Stomach smooth muscle (tissue), 2 donors: ENCODE results near the gene TRAPPC6A.

Source experiments
- H3K27ac ChIP-seq: one replicate; pipeline ENCODE4 v1.7.0; 2013; ENCODE audit warnings: mild to moderate bottlenecking, low read length, inconsistent platforms
- H3K27me3 ChIP-seq, 2 donors: one replicate each; pipeline ENCODE4 v1.7.0; 2013; ENCODE audit warnings: low read length in 2 of 2; ENCODE audit not compliant: insufficient read depth in 2 of 2, control insufficient read depth in 1 of 2
- H3K36me3 ChIP-seq, 2 donors: one replicate each; pipeline ENCODE4 v1.7.0; 2013; ENCODE audit warnings: low read length in 2 of 2; ENCODE audit not compliant: control insufficient read depth in 2 of 2, insufficient read depth in 2 of 2
- H3K4me1 ChIP-seq: one replicate; pipeline ENCODE4 v1.7.0; 2013; ENCODE audit warnings: low read length; ENCODE audit not compliant: control insufficient read depth, insufficient read depth
- H3K4me3 ChIP-seq, 2 donors: one replicate each; pipeline ENCODE4 v1.7.0; 2013; ENCODE audit warnings: low read length in 2 of 2
- H3K9ac ChIP-seq, 2 donors: one replicate each; pipeline ENCODE4 v1.7.0; 2013; ENCODE audit warnings: low read length in 2 of 2, mild to moderate bottlenecking in 1 of 2
- H3K9me3 ChIP-seq, 2 donors: one replicate each; pipeline ENCODE4 v1.7.0; 2013; ENCODE audit warnings: low read length in 2 of 2; ENCODE audit not compliant: control insufficient read depth in 2 of 2
- donor health status: healthy.
- donor health status: Pancreatic carcinoma.

The TRAPPC6A gene

DNA sequence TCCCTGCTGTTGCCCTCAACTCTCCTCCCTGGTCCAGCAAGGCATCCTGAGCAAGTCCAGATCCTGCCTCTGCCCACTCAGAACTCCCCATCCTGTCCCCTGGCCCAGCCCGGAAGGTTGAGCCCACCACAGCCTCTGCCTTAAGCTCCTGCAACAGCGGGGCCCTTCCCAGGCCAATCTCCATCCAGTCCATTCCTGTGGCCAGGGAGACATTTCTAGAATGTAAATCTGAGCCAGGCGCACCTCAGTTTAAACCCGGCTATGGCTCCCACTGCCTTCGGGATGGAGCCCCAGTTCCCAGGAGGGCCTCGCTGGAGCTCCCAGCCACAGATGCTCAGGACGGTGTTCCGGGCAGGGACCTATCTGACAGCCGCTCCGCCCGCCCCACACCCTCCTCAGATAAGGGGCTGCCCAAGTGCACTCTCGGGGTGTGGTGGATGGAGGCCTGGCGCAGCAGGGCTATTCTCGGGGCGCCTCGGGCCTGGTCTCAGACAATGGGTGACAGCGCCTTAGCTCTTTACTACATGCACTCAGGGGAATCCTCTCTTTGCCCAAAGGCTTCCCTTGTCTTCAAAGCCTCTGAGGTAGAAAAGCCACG lies 5.3 kb downstream of the TRAPPC6A start:
- no peaks in the 10 kb centered on the region for H3K27me3 ChIP-seq
- H3K9me3 ChIP-seq = no peaks in the 10 kb centered on the region
- H3K9ac ChIP-seq = no peak overlapping the region
- H3K4me3 ChIP-seq = no peak overlapping the region
- peaks cover 8% of the 10 kb centered on the region for H3K4me1 ChIP-seq
- H3K36me3 ChIP-seq = no peaks in the 10 kb centered on the region
- H3K27ac ChIP-seq = no peak overlapping the region

DNA sequence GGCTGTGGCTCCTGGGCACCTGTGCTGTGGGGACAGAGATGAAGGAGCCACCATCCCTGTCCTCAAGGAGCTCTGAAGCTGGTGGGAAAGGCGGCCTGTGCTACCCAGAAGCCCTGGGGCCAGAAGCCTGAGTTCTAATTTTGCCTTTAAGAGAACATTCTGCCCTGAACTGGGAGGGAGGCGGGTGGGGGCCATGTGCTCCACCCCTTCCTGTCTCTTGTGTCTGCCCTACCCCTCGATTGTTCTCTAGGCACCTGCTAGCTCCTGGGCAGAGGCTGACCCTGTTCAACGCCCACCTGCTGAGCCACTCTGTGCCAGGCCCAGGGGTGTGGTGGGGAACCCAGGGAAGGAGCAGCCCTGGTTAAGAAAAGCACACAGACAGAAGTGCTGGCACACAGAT lies 5.9 kb downstream of the TRAPPC6A start:
- Histone ChIP-seq H3K27ac (no peak overlapping the region), H3K9ac (no peak overlapping the region), H3K36me3 (no peaks in the 10 kb centered on the region), H3K27me3 (no peaks in the 10 kb centered on the region), H3K4me1 (peaks cover 2% of the 10 kb centered on the region), H3K4me3 (no peak overlapping the region), H3K9me3 (no peaks in the 10 kb centered on the region)

DNA sequence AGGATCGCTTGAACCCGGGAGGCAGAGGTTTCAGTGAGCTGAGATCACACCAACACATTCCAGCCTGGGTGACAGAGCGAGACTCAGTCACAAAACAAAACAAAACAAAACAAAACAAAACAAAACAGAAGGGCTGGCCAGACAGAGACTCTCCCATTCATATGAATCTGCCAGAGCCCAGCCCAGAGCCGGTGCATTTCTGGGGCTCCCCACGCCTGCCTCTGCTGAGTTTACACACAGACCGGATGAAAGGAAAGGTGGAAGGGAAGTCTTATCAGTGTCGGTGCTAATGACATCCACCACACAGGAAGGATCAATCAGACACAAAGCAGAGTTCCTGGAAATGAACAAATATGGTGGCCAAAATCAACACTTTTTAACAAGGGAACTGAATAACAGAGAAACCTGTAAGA lies 6.8 kb downstream of the TRAPPC6A start:
- no peak overlapping the region for H3K4me3 ChIP-seq
- no peak overlapping the region for H3K27ac ChIP-seq
- H3K27me3 ChIP-seq = no peaks in the 10 kb centered on the region
- no peak overlapping the region for H3K9ac ChIP-seq
- no peaks in the 10 kb centered on the region for H3K36me3 ChIP-seq
- H3K9me3 ChIP-seq = no peaks in the 10 kb centered on the region
- no peaks in the 10 kb centered on the region for H3K4me1 ChIP-seq

DNA sequence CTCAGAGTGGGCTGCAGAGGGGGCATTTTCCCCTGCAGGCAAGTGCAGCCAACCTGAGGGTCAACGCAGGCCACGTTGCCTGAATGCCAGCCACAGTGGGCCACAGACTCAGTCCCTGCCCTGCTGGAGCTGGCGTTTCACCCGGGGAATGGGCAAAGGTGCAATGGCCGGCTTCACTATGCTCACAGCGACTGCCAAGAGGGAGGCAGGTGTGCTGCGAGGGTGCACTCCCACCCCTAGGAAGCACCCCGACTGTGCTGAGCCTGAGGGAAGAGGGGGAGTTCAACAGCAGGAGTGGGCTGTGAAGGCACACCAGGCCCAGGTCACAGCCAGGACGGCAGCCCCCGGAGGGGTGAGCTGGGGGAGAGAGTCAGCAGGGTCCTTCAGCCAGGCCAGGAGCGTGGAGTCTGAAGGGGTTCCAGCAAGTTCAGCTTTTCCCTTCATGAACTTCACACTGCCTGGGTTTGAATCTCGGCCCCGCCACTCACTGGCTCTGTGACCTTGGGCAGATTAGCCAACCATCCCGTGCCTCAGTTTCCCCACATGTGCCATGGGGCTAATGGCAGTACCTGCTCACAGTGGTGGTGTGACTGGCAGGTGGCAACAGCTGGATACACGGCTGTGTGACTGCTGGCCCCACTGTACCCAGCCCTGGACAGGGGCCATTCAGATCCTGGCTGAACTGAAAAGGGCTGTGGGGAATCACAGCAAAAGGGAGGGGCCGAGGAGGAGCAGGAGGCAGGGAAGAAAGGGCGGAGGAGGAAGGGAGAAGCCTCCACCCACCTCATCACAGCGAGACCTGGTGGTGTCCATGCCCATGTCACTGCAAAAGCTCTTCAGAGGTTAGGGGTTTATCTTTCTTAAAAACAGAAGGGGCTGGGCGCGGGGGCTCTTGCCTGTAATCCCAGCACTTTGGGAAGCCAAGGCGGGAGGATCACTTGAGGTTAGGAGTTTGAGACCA lies 7.6 kb downstream of the TRAPPC6A start:
- Histone ChIP-seq H3K27ac (no peak overlapping the region), H3K9ac (no peak overlapping the region), H3K4me1 (no peaks in the 10 kb centered on the region), H3K9me3 (no peaks in the 10 kb centered on the region), H3K27me3 (no peaks in the 10 kb centered on the region), H3K36me3 (no peaks in the 10 kb centered on the region), H3K4me3 (no peak overlapping the region)

DNA sequence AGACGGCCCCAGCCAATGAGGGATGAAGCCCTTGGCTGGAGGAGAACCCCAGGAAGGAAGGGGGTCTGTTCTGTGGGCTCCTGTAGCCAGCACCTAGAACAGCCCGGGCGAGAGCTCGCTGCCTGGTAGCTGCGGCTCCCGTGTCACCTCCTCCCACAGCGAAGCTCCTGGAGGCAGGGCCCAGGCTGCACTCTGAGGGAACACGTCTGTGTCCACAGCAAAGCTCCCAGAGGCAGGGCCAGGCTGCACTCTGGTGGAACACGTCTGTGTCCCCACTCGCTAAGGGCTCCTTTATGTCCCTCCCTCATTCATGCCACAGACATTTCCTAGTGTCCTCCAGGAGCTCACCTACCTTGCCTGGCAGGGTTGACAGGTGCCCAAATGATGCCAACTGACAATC lies 8.4 kb downstream of the TRAPPC6A start:
- Histone ChIP-seq H3K27me3 (no peaks in the 10 kb centered on the region), H3K36me3 (no peaks in the 10 kb centered on the region), H3K9ac (no peak overlapping the region), H3K4me1 (no peaks in the 10 kb centered on the region), H3K9me3 (no peaks in the 10 kb centered on the region), H3K4me3 (no peak overlapping the region), H3K27ac (no peak overlapping the region)

DNA sequence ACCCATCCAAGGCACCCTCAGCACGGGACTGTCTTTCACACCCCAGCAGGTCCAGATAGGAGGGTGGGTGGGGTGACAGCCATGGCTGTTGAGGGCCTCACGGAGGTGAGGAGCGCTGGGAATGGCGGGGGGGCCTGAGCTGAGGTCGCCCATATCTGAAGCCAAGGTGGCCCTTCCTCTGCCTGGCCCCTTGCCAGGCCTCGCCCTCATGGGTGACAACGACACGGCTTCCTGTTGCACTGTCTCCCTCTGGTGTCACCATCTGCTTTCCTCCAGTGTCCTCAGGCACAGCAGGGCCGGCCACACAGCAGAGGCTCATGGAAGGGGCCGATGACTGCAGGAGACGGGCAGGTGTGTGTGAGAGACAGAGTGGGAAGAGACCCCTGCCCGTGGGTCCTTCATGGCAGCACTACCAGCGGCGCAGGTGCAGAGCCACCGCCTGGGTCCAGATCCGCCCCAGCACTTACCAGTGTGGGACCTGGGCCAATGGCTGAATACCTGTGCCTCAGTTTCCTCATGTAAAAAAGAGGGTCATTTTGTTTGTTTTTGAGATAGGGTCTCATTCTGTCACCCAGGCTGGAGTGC lies 9.2 kb downstream of the TRAPPC6A start:
- H3K27ac ChIP-seq = no peak overlapping the region
- no peak overlapping the region for H3K9ac ChIP-seq

DNA sequence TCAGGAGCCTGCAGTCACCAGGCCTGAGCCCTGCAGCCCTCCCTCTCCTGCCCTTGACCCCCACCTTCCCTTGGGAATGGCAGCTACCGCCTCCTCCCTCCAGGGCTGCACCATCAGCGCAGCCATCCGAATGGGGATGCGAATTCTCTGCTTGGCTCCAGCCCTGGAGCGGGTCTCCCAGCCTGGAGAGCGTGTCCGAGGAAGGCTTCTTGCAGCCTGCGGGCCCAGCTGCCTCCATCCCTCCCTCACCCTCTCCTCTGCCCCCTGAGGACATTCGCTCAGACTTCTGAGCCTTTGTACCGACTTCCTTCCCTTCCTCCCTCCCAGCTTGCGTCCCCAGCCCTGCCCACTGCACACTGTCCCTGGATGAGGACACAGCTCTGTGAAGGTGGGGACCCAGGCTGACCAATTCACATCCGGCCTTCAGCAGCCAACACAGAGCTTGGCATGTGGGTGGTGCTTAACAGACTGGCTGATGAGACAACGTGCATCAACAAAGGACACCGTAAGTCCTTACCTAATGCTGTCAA lies 11.2 kb downstream of the TRAPPC6A start:
- no peak overlapping the region for H3K9ac ChIP-seq
- H3K4me3 ChIP-seq = no peak overlapping the region
- no peaks in the 10 kb centered on the region for H3K36me3 ChIP-seq

More for the DNA sequence above, 9.2 kb downstream of the TRAPPC6A start:
- Histone ChIP-seq H3K36me3 (no peaks in the 10 kb centered on the region), H3K4me3 (no peak overlapping the region), H3K9me3 (no peaks in the 10 kb centered on the region), H3K4me1 (peaks cover 3% of the 10 kb centered on the region), H3K27me3 (no peaks in the 10 kb centered on the region)

DNA sequence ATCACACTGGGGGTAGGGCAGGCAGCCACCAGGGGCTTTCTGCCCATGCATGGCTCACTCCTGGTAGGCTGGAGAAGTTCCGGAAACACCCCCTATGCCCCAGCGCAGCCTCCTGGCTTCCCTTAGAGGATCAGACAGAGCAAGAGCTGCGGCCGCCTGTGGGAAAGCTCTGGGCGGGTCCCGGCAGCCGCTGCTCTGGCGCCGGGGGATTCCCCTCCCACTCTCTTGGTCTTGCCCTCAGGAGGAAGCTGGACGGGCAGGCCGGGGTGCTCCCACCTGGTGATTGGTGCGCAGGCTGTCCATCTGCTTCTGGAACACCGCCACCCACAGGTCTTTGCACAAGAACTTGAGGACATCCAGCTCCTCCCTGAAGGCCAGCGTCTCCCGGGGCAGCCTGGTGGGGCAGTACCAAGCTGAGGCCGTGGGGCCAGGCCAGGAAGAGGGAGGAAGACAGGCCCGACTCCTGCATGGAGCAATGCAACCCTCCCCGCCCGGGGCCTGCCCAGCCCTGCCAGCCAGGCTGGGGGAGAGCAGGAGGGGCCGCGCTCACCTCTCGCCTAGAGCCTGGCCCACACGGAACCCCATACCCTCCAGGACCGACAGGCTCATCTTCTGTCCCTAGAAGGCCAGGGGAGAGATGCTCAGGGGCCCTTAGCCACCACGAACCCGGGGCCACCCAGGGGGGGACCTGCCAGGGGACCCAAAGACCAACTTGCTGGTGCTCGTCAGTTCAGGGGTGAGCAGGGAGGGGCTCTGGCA lies 13.3 kb downstream of the TRAPPC6A start:
- H3K4me3 ChIP-seq = no peak overlapping the region
- no peak overlapping the region for H3K27ac ChIP-seq
- no peak overlapping the region for H3K9ac ChIP-seq
- H3K9me3 ChIP-seq = no peaks in the 10 kb centered on the region
- peaks cover 17 to 19% of the 10 kb centered on the region in 2 donors for H3K27me3 ChIP-seq
- peaks cover 3% of the 10 kb centered on the region for H3K4me1 ChIP-seq
- H3K36me3 ChIP-seq = no peaks in the 10 kb centered on the region

More for the DNA sequence above, 11.2 kb downstream of the TRAPPC6A start:
- H3K27ac ChIP-seq = no peak overlapping the region
- peaks cover 0 to 8% of the 10 kb centered on the region in 2 donors for H3K27me3 ChIP-seq
- H3K9me3 ChIP-seq = no peaks in the 10 kb centered on the region
- peaks cover 3% of the 10 kb centered on the region for H3K4me1 ChIP-seq

DNA sequence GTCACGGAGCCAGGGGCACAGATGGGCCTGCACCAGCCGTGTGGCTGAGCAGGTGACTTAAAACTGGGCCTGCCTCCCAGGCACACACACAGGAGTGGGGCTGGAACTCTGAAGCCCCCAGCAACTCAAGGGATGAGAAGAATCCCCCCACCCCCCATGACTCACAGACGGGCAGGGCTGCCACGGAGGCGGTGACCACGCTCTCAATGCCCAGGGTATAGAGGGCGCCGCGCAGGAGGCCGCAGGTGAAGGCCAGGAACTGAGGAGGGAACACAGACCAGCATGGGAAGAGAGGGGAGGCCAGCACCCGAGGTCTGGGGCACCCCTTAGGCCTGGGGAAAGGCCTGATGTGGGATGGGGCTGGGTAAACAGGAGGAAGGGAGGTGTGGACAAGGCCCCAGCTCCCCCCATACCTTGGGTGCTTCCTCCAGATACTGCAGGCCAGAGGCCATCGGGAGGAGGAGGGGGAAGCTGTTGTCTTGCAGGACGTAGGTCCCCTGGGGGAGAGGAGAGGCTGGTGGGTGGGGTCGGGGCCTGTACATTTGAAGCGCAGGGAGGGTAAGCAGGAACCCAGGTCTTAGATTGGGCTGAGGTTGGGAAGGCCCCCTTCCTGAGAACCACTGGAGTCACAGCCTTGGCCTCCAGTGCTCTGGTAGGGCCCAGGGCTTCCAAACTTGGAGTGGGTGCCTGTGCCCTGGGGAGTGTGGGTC lies 14.1 kb downstream of the TRAPPC6A start:
- Histone ChIP-seq H3K4me3 (no peak overlapping the region), H3K4me1 (peaks cover 3% of the 10 kb centered on the region), H3K9me3 (no peaks in the 10 kb centered on the region), H3K36me3 (no peaks in the 10 kb centered on the region), H3K27me3 (peaks cover 22% of the 10 kb centered on the region in 2 donors), H3K9ac (no peak overlapping the region), H3K27ac (no peak overlapping the region)

DNA sequence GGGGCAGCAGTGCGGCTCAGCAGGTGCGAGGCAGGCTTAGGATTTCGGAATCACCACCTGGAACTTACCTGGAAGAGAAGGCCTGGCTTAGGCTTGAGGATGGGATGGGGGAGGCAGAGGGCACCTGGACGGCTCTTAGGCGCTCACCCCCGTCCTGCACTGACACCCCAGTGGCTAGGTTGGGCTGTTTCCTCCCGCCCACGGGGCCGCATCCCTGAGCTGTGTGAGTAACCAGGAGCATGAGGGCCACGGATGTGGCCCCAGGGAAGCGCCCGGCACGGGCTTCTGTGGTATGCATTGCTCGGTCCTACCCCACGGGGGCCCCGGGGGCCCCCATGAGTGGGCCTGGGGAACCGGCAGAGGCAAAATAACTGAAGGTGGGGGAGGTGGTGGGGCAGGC lies 14.9 kb downstream of the TRAPPC6A start:
- H3K27ac ChIP-seq = no peak overlapping the region
- no peaks in the 10 kb centered on the region for H3K36me3 ChIP-seq
- H3K4me3 ChIP-seq = no peak overlapping the region
- no peak overlapping the region for H3K9ac ChIP-seq
- H3K4me1 ChIP-seq = peaks cover 3% of the 10 kb centered on the region
- peaks cover 26% of the 10 kb centered on the region in 2 donors for H3K27me3 ChIP-seq
- no peaks in the 10 kb centered on the region for H3K9me3 ChIP-seq
